SW 1271 (cell line): Measurements from ENCODE around the gene SCNM1.
A peak's percentile ranks its signal among the peaks of the same experiment; 100 is the strongest.
"Not testable (repeated sequence)": the region's sequence is repeated elsewhere in the genome, so short reads cannot be mapped to it uniquely, and the experiment has no call there.

Source experiments
- DNase-seq, 2 experiments: peaks; one replicate each; lab custom pipeline; 2025; lab: John Stamatoyannopoulos, UW

Gene SCNM1

DNA sequence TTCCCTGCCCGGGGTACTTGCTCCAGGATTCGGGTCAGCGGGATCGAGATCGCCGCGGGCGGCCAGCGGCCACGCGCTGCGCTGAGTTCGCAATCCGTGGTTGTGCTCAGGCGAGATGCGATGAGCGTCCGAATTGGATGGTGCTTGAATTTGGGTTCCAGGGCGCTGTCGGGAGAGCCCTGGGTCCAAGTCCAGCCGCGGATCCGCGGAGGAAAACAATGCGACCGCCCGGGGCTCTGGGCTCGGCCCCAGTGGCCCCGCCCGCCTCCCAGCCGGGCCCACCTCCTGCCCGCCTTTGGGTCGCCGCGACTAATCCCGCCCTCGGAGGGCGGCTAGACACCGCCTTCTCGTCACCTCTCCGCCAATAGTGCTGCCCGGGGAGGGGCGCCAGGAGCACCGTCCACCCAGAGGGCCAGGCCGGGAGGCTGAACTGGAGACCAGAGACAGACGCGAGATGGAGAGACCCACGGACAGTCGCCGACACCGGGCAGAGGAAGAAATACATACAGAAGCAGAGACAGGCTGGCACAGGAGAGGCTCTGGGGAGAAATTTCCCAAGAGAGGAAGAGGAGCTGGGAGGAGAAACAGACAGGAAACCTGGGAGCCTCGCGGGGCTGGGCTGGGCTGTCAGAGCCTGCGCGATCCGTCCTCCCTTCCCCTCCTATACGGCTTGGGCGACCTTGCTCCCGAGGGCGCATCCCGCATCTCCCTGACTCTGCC, 19.4 kb upstream of the SCNM1 start, which contains the start of gene SEMA6C:
Gene SEMA6C, minus strand, starts transcription at position 220 of the 720 bp plus-strand sequence. CDS start 4,010 bp downstream, outside the sequence.
- peak; percentile 20 to 82 for DNase-seq

GRCh38 chr1:151147132-151147503, 18.8 kb upstream of the SCNM1 start:
- no peak for DNase-seq

DNA sequence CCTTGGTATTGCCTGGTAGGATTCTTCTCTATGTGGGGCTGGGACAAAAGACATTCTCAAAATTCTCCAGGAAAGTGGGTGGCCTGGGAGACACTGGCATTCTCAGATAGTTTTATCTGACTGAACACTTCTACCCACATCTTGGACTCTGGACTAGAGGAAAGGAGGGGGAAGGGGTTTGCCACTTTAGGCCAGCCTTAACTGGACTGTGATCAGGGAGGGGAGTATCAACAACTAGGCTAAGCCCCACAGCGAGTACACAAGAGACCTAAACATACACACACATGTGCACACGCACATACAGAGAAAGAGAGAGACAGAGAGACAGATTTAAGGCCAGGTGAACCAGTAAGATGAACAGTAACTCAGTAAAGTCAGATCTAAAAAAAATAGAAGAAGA, 18.3 kb upstream of the SCNM1 start:
- no peak for DNase-seq

DNA sequence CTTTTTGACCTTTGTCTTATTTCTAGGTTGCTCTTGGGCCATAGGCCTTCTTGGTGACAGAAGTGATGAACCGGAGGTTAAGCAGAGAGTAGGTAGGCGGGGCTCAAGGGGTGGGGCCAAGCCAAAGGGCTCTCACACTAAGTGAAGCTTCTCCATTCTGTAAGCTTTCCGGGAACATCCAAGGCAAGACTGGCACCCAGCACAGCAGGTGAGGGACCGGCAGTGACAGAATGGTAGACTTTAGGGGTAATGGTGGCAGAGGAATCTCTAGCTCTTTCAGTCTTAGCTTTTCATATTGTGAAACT, 9.5 kb upstream of the SCNM1 start, which contains the start of gene TNFAIP8L2:
Gene TNFAIP8L2, plus strand, starts transcription at position 135 of the 305 bp plus-strand sequence. CDS start 2,049 bp downstream, outside the sequence.
- no peak for DNase-seq

DNA sequence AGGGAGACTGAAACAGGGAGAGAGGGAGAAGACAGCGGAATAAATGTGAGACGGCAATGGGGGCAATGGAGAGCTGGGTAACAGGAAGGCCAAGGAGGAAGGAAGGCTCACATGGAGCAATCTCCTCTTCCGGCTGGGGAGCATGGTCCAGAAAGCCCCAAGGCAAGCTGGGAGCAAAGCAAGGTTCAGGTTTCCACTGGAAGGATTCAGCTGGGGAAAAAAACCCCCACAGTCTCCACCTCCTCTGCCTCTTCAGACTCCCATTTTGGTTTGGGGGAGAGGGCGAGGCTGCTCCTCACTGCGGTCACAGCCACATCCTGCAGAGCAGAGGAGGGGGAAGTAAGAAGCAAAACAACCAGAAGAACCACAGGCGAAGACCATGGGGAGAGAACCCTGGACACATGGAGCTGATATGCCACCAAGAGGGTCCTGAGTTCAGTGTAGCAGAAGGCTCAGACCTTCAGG, 8.8 kb upstream of the SCNM1 start:
- DNase-seq = no peak

- no peak for DNase-seq
Observed at GRCh38 chr1:151158326-151158725, 7.6 kb upstream of the SCNM1 start.

- no peak for DNase-seq
Observed at GRCh38 chr1:151158751-151159251, 7.1 kb upstream of the SCNM1 start.

DNA sequence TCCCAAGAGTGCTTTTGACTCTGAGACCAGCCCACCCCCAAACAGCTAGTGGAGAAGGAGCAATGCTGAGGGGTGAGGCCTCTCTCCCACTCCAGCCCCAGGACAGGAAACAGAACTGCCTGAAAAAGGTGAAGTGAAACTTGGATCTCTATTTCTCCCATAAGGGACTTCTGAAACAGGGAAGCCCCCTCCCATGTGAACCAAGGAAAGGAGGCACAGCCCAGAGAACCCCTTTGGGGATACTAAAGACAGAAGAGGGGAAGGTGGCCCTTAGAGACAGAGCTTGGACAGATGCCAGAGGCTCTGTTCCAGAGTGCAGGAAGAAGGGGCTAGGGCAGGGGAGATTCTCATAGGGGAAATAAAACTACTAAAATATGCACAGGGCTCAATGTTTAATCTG, 6.6 kb upstream of the SCNM1 start:
- no peak for DNase-seq

GRCh38 chr1:151164732-151165280, 1.1 kb upstream of the SCNM1 start:
- no peak for DNase-seq

DNA sequence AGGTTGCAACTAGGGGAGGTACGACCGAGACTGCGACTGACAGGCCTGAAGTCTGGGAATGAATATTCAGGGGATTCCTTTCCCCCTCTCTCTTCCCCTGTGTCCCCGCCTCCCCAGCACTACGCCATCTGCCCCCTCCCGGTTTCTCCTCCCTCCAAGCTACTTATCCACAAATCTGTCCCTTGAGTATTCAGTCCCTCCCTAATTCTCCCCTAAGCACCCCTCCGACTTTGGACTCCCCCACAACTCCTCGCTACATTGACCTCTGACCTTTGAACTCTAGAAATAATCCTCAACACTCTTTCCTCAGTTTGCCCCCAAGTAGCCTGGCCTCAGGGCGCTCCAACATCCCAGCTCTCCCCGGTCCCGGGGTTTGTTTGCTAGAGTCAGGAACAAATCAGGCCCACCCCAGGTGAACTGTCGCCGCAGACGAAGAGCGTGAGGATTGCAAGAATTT, 635 bp upstream of the SCNM1 start:
- no peak for DNase-seq

DNA sequence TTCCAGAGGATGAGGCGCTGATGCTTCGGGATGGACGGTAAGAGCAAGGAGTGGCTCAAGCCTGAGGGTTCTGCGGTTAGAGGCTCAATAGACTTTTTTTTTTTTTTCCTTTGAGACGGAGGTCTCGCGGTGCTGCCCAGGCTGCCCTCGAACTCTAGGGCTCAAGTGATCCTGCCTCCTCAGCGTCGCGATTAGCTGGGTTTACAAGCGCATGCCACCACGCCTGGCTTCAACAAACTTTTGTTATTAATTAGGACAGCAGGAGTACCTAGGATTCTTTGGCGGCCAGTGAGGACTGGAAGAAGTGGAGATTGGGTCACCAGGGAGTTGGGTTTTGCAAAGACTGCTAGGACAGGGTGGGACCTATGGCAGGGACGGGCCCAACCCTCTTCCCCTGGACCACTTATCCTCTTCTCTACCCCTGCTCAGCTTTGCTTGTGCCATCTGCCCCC, 587 bp downstream of the SCNM1 start:
- DNase-seq = no peak

- DNase-seq = no peak
Observed at GRCh38 chr1:151167116-151167515, 1.2 kb downstream of the SCNM1 start.

DNA sequence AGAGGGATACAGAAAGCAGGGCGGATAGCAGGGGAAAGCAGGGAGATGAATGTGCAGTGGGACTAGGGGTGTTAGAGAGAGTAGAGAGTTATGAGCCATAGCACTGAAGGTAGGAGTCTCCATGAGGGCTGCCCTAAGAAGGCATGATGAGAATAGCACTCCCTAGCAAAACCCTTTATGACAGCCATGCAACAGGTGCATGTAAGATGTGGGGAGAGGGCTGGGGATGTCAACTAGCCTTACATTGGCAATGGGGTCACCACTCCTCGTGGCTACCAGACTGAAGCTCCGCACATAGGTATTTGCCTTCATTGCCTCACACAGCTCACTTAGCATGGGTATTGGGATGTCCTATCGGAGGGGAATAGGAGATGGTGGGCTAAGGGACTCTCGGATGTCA, 5.2 kb downstream of the SCNM1 start:
- no peak for DNase-seq

DNA sequence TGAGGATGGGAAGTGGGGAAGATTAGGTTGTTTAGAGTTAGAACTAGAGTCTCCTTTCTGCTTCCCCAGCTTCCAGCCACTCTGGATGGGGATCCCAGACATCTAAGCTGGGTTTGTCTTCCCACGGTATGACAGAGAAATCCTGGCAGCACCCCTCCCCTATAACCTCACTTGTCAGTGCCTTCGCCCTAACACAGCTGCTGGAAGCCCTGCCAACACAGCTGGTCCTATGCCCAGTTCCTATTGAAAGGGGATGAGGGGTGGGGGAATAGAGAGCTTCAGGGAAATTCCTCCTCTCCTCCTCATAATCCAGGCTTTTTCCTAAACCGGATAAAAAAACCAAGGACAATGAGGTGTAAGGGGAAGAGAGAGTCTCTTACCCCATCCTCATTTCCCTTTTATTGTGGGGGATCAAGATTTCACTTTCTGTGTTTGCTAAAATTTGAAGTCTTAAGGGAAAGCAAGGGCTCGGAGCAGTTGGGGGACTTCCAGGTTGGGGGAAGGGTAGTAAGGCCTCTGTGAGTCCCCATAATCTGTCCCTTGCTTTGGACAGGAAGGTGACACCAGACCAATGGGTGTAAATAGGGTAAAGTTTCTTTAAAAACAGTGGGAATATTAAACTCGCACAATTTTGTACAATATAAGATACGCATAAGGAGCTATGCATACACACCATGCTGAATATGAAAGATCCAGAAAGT, 9.2 kb downstream of the SCNM1 start:
- DNase-seq = no peak

GRCh38 chr1:151175863-151176262, 9.9 kb downstream of the SCNM1 start, which contains the start of gene TMOD4:
Gene TMOD4, minus strand, starts transcription at chr1:151175981. Its CDS starts 1,106 bp downstream, at chr1:151174875.
- DNase-seq = no peak

DNA sequence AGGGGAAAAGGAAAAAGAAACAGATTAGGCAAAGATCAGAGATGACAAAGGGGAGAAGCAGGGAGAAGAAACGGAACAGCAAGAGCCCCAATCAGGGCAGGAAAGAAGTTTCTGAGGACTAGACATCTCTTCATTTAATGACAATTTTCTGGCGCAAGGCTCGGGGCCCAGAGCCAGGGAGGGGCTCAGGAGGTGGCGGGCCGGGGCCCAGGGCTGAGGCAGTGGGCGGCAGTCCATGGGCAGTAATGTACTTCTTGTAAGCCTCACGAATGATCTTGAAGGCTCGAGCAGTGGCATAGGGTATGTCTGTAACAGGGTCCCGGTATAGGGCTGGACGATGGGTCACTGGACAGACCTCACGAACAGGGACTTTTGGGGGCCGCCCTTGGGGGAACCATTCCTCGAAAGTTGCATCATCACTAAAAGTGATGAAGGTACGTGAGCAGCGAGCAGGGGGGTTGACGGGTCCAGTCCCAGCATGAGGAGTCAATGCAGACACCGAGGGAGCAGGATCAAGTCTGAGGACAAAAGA, 10.6 kb downstream of the SCNM1 start:
- no peak for DNase-seq

- no peak for DNase-seq
Observed at GRCh38 chr1:151184211-151184610, 18.3 kb downstream of the SCNM1 start.

GRCh38 chr1:151187205-151187604, 21.3 kb downstream of the SCNM1 start:
- no peak for DNase-seq

- not testable (repeated sequence) for DNase-seq
Observed at GRCh38 chr1:151188667-151189066, 22.7 kb downstream of the SCNM1 start.

GRCh38 chr1:151189637-151190445, 23.9 kb downstream of the SCNM1 start, which contains the start of gene VPS72:
Gene VPS72, minus strand, starts transcription at chr1:151190197. Its CDS starts 76 bp downstream, at chr1:151190121.
- peak; percentile 53 to 83 for DNase-seq

GRCh38 chr1:151192047-151192446, 26.1 kb downstream of the SCNM1 start:
- no peak for DNase-seq
